Measurements from ENCODE around the gene APOL2.
"Not testable (repeated sequence)": the region's sequence is repeated elsewhere in the genome, so short reads cannot be mapped to it uniquely, and the experiment has no call there.

The APOL2 gene

DNA sequence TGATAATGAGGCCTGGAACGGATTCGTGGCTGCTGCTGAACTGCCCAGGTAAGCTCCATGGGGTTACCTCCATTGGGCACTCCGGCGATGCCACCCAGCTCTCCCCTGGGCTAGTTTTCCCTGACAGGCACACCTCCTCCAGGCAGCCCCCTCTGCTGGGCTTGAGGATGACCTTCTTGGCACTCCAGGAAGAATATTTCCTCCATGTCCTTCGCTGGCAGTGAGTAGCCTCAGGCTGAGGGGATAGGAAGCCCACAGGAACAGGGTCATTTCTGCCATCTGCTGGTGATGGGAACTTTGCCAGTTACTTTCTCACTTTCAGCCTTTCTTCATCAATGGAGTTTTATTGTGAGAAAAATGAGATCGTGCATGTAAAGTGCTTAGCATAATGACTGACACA lies 22.3 kb upstream of the APOL2 start:
- DNase-seq = not testable (repeated sequence)

GRCh38 chr22:36259615-36260300 lies 20.4 kb upstream of the APOL2 start:
- DNase-seq = no peak

DNA sequence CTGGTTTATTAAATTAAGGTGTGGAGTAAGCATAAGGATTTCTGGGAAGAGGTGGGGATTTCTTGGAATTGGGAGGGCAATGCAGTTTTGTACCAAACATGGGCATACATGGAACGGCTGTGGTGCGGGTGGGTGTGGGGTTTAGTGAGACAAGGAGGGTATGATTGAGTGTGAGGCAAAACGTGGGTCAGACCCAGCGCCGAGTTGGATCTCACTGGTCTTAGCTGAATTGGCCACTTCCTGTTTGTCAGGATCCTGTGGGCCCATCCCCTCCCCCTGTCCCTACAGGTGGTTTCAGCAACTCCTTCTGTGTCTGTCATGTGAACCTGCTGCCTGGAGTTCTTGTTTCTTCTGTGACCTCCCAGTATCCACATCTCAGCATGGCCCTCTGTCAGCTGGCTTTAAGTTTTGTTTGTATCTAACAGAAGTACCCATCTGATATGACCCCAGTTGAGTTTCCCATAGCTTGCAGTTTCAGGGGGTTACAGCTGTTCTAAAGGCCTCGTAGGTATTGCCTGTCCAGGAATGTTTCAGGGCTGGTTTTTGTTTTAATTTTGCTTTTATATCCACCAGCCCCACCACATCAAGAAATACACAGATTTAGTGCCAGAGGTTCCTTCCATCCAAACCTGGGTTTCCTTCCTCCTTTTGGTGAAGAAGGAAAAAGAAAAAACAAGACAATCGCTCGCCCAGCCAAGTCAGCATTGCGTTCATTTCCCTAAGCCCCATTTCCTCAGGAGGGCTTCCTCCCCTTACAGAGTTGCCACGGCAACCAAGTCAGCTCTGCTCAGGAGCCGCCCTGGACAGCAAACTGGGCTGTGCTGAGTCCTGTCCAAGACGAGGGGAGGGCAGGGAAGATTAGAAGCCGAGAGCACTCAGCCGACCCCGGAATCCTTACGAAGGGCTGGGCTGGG lies 19.6 kb upstream of the APOL2 start:
- DNase-seq = peak; percentile 20

DNA sequence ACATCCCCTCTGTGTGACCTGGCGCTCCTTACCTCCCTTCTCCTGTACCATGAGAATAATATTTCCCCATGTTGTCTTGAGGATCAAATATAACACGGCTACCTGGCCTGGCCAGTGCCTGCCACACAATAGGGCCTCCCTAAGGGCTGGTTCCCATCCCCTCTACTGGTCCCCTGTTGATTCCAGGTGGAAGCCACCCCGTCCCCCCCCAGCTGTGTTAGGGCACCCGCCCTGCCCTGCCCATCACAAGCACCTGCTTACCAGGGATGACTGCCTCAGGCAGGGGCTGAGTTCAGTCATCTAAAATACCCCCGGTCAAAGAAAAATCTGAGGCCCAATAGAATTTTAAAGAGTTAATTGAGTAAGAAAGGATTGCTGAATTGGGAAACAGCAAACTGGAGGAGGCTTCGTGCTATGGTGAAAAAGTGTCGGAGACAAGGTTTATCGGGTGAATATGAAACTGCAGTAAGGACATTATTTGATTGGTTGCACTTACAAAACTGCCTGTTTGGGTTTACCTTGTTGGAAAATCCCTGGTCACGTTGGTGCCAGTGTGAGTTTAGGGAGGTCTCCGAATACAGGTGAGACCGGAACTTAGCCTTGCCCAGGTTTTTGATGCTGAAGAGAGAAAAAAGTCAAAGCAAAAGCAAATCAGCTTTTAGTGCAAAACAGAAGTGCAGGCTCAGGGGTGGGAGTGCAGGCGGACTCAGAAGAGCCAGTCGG lies 18.8 kb upstream of the APOL2 start:
- peak; percentile 11 for DNase-seq

DNA sequence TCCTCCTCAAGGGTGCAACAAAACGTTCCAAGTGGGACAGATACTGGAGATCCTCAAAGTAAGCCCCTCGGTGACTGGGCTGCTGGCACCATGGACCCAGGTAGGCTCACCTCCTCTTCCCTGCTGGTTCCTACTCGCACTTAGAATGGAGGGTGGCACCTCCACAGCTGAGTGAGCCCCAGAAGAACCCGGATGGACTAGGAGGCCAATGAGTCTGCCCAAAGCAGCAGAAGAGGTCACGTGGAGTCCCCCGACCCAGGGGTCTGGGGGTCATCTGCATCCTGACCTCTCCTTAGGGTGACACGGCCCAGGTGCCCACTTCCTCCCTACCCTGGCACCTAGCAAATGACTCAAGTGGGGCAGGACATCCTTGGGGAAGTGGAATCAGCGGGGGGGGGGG lies 18.0 kb upstream of the APOL2 start:
- no peak for DNase-seq

DNA sequence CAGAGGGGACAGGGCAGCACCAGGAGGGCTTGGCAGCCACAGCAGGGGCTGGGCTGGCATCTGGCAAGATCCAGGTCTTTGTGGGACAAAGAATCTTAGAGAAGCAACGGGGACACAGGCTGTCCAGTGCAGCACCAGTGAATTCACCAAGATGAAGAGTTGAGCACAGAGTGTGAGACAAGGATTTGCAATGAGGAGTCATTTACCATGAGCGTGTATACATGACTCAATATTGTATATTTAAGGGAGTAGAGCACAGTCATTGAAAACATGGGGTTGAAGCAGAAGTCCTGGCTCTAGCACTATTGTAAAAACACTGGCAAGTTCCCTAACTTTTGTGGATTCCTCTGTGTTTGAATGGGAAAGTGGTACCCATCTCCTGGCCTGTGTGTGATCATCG lies 17.2 kb upstream of the APOL2 start:
- no peak for DNase-seq

DNA sequence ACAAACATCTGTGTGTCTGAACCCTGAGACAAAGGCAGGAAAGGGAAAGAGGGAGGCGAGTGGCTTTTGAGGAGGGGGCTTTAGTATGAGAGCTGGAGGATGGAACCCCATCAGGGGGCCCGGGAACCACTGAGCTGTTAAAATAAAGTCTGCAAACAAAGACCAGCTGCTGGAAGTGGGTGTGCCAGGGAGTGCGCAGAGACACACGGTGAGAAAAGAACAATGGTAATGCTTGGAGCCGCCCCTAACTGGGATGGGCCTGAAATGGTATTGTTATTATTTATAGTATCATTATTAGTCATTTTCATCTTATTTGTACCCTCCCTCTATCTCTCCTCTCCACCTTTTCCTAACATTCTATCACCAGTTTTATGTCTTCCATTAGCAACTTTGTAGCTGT lies 16.2 kb upstream of the APOL2 start:
- not testable (repeated sequence) for DNase-seq

- no peak for DNase-seq
Observed at GRCh38 chr22:36253523-36254490, 14.5 kb upstream of the APOL2 start.

DNA sequence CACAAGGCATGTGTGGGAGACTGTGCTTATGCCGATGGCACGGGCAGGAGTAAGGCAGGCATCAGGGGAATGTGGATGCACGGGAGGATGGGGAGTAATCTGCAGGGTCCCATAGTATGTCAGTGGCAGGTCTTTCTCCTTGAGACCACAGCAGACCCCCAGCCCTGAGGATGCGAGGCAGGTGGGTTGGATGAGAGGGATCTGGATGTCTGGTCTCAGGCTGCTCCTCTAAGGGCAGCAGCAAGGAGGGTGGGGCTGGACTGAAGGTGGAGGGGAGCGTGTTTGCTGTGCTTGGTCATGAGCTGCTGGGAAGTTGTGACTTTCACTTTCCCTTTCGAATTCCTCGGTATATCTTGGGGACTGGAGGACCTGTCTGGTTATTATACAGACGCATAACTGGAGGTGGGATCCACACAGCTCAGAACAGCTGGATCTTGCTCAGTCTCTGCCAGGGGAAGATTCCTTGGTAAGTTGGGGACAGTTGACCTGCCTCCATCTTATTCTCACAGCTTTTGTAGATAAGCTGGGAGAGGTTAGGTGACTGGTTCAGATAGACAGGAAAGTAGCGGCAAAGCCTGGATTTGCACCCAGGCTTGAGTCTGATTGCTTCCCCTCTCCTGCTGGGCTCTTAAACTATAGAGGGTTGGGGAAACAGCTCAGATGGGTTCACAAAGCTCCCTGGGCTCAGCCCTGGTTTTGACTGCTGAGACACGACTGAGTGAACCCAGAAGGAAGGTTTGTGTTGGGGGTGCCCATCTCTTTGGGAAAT lies 13.6 kb upstream of the APOL2 start, which contains the start of gene APOL1:
TSS of gene APOL1 (plus strand) at position 380 of the 769 bp plus-strand sequence. CDS start 1,823 bp downstream, outside the sequence.
- DNase-seq = no peak

GRCh38 chr22:36251979-36252608 lies 12.8 kb upstream of the APOL2 start:
- DNase-seq = not testable (repeated sequence)

DNA sequence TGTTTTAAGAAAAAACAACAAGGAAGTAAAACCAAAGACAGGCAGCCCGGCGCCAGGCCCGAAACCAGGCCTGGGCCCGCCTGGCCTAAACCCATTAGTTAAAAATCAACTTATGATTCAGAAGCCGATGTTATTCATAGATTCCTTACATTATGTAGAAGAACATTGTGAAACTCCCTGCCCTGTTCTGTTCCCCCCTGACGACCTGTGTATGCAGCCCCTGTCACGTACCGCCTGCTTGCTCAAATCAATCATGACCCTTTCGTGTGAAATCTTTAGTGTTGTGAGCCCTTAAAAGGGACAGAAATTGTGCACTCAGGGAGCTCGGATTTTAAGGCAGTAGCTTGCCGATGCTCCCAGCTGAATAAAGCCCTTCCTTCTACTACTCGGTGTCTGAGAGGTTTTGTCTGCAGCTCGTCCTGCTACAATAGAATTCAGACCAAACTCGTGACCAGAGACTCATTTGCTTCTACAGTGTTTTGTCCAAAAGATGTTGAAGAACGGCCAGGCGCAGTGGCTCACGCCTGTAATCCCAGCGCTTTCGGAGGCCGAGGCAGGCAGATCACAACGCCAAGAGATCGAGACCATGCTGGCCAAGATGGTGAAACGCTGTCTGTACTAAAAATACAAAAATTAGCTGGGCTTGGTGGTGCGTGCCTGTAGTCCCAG lies 11.1 kb upstream of the APOL2 start:
- DNase-seq = not testable (repeated sequence)

DNA sequence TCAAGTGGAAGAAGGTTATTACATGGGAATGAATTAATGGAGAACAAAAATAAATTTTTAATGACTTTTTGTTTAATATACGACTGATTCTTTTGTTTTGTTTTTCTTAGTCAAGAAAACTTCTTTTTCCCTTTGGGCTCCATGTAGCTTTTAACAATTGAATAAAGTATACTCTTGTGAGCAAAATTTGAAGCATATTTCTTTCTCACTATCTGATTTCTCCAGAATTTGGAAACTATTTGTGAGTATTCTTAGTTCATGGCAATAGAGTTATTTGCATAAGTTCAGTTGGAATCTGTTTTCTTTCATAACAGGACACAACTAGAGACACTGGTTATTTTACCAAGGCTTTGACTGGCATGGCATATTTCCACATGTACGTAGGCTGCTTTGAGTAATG lies 9.8 kb upstream of the APOL2 start:
- DNase-seq = no peak

GRCh38 chr22:36247955-36248354 lies 8.6 kb upstream of the APOL2 start:
- no peak for DNase-seq

- DNase-seq = no peak
Observed at GRCh38 chr22:36246718-36247117, 7.4 kb upstream of the APOL2 start.

DNA sequence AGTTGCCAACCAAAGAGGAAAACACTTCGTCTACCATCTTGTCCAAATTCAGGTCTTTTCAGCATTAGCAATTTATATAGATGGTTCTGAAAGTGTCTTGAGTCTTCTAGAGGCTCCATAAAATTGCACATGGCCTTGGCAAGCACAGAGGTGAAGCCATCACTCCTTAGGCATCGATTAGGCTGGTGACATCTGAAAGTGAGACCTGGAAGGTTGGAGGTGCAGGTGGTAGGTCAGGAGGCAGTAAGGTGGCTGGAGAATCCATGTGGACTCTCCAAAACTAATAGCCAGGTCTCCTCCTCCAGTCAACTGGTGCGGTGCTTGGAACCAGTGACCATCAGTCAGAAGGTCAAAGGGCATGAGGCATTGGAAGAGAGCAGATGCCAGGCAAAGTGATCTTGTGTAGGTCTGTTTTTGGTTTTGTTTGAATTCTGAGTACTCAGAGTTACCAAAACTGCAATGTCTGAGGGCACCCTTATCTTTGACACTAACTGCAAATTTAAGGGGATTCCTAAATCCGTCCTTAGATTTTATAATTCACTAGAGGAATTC lies 6.6 kb upstream of the APOL2 start:
- DNase-seq = no peak

- DNase-seq = no peak
Observed at GRCh38 chr22:36244522-36245391, 5.4 kb upstream of the APOL2 start.

DNA sequence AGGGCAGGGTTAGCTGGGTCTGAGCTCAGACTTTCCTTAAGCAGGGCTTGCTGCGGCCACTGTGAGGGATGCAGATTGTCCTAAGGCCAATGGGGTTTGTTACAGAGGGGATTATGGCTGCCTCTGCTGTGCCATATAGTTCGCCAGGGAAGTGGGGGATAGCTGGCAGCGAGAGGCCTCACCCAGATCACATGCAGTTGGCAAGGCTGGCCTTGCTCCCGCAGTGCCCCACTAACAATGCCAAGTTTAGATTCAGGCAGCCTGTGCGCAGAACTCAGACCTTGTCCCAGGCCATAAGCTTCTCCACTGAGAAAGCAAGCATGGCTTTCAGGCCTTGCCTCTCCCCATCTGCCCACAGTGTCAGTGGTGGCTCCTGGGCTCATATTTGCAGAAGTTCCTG lies 4.7 kb upstream of the APOL2 start:
- no peak for DNase-seq

GRCh38 chr22:36239150-36239400 lies 252 bp downstream of the APOL2 start:
- no peak for DNase-seq

Data from NCI-H146 (cell line).